ENCODE data around the gene MANBA.

DNA sequence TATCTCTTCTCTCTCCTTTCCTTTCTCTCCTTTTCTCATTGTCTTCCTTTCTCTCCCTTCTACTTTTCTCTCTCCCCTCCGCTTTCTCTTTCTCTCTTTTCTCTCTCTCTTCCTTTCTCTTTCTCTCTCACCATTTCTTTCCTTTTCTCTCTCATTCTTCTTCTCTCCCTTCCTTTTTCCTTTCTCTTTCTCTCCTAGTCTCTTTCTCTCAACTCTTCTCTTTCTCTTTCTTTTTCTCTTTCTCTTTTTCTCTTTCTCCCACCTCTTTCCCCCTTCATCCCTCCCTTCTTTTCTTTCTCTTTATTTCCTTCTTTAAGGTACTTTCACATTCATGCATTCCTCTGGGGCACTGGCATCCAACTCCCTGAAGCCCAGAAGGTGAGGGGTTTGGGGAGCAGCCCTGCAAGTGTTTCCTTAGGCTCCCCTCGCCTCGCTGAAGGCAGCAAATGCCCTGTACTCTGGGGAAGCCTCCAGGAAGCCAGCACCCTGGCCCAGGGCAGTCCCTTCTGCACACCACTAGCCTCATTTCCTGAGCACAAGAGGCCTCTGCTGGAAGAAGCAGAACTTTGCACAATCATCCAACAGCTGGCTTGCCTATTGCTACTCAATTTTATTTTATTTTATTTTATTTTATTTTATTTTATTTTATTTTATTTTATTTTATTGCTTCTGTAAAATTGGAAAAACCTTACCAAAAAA is 135.4 kb downstream of the MANBA start:
- TF ChIP-seq MXD4 (CRISPR knock-in tag; IDR thresholded peaks at IDR 0.05) (no peak), RORA (CRISPR knock-in tag; IDR thresholded peaks at IDR 0.05) (no peak)
